ENCODE results near the gene CD164L2.

The CD164L2 gene

DNA sequence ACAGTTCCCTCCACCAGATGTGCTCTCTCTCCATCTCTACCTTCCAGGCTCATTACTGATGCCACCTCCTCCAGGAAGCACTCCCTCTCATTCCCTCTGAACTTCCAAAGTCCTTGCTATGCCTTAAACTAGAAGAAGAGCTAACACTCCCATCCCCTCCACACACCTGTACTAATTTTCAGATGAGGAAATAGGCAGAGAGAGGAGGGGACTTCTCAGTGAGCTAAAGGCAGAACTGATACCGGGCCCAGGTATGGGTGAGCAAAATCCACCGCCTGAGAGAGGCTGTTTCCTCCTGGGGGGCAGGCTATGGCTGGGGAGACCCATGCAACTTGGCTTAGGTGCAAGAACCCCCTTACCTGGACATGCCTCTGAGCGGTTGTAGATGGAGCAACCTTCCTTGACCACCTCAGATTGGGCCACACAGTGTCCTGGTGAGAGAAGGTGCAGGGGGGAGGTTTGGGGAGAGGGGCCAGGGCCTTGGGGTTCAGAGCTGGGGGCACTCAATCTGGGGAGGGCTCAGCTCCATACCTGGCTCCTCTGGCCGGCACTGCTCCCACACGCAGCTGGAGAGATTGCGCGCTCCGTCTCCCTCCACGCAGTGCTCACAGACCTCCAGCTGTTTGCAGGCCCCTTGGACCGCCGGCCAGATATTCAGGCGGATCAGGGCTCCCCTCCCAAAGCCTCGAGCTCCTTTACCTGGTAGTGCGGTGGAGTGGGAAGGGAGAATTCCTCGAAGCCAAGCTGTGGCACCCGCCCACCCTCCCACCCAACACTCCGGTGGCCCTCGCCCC lies 967 bp downstream of the CD164L2 start:
- DNase-seq: no peak

DNA sequence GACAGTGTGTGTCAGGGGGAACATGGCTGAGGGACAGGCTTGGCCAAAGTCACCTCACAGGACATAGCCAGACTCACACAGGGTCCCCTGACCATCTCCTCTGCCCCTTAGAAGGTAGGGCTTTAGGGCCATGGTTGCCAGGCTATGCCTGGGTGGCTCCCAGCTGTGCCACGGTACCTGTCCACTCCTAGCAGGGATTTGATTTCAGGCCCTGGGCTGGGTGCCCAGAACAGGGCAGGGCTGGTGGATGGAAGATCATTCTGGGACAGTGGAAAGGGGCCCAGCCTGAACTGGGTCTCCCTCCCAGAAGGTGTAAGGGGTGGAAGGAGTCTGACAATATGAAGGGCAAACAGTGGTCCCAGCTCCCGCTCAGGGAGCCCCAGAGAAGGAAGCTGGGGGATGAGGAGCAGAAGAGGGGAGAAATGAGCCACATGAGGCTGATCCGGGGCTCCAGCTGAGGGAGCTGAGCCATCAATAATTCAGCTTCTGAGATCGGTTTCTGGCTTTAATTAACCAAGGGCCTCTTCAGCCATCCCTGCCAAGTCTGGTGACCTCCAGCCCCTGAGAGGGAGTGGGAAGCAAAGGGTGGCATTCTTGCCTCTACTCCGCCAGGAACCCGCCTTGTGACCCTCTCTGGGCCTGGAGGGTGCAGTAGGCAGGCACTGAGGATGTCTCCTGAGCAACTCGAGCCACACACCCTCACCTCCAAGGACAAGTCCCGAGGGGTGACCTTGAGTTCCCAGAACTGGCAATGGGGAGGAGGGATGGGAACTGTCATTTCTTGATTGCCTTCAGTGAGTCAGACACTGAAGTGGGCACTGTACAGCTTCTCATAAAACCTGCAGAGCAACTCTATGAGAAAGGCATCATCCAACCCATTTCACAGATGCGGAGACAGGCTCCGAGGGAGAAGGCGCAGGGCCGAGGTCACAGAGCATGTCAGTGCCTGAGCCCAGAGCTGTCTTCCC lies 2.1 kb downstream of the CD164L2 start:
- DNase-seq: no peak

DNA sequence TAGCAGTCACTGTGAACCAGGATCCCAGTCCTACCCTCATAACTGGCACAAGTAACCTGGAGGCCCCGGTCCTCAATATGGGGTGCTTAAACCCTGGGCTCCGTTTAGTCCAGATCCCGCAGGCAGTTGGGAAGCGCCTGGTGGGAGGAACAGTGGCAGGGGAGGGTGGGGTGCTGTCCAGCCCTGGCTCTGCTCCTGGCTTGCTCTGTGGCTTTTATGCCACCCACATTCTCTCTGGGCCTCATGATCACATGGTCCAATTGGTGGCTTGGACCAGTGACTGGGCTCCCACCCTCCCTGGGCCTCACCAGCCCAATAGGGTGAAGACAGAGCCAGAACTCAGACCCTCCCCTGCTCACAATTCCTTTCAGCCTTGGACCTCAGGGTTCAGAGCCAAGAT lies 2.9 kb downstream of the CD164L2 start:
- no peak for DNase-seq

DNA sequence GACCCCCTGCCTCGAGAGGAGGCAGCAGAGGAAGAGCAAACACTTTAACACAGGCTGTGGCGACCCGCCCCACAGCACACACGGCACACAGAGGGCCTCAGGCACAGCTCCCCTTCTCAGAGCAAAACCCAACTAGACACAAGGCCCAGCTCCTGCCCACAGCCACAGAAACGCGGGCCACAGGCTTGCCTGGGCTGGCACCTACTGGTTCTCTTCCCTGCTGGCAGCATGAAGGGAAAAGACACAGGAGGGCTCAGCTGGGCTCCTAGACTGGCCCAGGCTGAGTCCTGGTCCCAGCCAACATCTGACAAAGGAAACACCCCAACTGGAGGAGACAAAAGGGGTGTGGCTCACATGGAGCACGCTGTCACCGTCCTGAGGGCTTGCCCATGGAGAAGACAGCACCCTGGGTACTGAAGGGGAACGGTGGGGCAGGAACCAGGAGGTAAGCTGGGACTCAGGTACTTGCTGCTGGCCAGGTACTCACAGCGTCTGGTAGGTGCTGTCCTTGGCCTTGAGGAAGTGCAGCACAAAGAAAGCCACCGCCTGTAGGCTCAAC lies 3.5 kb downstream of the CD164L2 start:
- no peak for DNase-seq

DNA sequence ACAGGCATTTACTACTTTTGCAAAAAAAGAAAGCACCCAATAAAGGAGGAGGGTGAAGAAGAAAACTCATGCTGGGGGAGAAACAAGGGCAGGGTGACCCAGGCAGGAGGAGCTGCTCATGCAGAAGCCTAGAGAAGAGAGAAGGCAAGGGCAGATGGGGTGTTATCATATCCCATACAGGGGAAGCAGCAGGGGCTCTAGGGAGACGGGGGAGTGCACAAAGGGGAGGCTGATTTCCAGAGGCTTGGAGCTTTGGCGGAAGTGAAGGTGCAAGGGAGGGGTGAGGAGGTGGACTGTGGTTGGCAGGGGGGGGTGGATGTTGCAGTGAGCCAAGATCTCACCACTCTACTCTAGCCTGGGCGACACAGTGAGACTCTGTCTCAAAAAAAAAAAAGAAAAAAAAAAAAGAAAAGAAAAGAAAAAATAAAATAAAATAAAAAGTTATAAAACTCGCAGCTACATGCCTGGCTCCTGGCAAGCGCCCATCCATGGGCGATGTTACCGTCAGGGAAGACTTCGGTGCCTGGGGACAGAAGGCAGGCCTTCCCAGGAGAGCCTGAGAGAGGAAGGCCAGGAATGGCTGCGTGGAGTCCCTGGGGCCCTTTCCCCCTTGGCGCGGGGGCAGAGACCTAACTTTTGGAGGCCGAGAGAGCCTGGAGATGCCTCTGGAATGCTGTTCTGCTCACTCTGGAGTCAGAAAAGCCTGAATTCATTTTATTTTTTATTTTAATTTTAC lies 5.2 kb downstream of the CD164L2 start:
- DNase-seq: no peak

DNA sequence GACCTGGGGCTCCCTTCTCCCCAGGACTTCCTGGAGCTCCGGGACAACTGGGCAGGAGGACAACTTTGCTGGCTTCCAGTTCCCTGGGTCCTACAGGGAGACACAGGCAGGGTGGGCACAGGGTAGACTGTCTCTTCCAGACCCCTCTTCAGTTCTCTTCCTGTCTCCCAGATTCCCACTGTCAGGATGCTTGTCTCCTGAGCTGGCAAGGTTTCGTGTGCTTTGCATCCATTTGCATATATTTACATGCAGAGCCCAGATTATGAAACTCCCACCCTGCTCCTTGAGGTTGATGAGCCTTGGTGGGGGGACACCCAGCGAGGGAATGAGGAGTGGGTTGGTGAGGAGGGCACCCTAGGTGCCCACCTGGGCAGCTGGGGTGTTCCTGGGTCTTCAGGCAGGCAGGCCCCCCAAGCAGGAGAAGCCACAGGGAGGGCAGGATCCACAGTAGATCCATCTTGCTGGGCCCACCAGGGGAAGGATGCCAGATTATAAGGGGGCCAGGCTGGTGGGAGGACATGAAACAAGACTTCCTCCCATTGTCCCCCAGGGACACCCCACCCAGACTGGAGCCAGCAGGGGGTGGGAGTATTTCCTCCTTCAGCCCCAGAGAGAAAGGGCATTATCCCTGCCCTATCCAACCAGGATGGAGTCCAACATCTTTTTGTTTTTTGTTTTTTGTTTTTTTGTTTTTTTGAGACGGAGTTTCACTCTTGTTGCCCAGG lies 8.6 kb downstream of the CD164L2 start, which contains the start of gene FCN3:
FCN3 (minus strand) TSS at position 463 of the 725 bp plus-strand sequence; CDS start at position 457, 6 bp downstream.
- no peak for DNase-seq

DNA sequence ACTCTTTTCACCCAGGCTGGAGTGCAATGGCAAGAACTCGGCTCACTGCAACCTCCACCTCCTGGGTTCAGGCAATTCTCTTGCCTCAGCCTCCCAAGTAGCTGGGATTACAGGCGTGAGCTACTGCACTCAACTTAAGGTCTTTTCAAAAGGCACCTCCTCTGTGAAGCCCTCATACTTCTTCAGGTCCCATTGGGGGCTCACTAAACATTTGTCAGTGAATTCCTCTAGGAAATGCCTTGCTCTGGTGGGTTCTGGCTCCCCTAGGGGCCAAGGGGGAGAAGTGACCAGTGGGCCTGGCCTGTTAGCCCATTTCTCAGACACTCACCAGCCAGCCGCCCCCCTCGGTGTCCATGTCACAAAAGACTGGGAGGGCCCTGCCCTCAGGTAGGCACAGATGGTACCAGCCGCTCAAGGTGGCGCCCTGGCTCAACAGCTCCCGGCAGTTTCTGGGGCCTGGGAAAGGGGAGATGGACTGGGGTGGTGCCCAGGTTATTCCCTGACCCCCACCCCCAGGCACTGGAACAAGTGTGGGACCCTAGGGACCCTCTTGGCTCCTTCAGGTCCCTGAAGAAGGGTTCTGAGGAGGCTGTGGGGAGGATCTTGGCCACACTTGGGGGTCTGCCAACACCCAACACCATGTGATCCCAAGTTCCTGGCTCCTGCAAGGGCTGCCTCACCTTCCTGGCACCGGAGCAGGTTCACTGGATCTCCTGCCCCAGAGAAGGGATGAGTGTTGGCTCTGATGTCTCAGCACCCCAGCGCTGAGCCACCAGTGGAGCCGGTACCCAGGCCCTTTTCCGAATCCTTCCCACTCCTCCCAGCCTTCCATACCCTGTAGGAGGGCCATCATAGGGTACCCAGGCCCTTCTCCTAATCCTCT lies 10.1 kb downstream of the CD164L2 start:
- no peak for DNase-seq

DNA sequence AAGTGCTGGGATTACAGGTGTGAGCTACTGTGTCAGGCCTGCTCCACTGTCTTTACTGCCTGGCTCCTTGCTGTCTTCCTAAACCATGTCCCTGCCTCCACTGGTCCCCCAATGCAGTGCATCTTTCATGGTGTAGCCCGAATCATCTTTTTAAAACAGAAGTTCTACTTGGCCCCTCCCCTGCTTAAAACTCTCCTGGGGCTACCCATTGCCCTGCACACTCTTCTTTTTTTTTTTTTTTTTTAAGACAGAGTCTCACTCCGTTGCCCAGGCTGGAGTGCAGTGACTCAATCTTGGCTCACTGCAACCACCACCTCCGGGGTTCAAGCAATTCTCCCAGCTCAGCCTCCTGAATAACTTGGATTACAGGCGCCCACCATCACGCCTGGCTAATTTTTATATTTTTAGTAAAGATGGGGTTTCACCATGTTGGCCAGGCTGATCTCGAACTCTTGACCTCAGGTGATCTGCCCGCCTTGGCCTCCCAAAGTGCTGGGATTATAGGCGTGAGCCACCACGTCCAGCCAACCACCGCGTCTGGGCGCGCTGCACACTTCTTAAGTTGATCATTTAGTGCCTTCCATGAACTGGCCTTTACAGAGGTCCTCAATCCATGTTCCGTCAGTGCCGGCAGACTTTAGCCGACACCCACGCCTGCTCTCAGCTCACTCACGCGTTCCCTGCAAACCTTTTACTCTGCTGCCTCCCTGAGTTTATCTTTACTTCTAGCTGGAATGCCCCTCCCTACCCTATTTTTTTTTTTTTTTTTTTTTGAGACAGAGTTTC lies 10.9 kb downstream of the CD164L2 start:
- no peak for DNase-seq

DNA sequence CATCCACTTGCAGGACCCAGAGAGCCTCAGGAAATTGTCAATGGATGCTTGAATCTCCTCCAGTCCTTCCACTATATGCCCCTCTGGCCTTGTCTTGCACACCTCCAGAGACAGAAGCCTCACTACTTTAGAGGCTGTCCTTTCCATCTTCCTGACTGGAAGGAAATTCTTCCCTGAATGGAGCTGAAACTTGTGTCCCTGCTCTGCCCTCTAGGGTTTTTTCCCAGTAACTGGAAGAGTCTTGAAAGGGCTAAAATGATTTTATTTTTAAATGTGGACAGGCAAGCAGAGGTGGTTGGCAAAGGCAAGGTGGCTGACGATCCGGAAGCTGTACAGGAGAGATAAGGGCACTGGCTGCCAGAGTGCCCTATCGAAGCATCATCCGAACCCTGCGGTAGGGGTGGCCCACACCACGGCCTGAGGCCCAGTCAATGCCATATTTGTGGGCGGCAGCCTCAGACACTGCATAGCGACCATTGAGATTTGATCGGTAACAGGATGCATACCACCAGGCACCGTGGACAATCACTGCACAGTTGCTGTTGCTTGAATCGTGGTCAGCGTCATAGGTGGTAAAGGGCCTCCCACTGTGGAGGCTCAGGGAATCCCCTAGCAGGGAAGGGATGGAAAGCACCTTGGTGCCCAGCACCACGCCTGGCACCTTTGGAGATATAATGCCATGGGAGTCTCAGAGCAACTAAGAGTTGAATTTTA lies 14.1 kb downstream of the CD164L2 start:
- no peak for DNase-seq

DNA sequence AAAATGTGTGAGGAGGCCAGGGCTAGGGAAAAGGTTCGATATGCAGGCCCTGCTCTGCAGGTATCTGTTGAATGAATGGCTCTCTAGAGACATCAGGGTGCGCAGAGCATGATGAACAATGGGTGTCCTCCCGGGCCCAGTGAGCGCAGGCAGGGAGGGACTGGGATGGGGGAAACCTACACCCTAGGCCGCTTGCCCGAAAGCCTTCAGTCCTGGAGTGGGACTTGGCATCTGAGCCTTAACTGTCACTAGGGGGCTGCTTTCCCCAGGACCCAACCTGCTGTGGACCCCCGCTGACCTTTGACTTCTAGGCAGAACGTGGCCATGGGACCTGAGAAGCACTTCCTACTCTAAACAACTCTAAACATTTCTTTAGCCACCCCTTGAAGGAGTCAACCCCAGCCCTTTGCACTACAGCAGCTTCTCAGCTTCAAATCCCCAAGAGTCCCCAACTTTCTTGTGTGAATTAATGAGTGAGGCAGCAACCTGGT lies 15.9 kb downstream of the CD164L2 start:
- no peak for DNase-seq

DNA sequence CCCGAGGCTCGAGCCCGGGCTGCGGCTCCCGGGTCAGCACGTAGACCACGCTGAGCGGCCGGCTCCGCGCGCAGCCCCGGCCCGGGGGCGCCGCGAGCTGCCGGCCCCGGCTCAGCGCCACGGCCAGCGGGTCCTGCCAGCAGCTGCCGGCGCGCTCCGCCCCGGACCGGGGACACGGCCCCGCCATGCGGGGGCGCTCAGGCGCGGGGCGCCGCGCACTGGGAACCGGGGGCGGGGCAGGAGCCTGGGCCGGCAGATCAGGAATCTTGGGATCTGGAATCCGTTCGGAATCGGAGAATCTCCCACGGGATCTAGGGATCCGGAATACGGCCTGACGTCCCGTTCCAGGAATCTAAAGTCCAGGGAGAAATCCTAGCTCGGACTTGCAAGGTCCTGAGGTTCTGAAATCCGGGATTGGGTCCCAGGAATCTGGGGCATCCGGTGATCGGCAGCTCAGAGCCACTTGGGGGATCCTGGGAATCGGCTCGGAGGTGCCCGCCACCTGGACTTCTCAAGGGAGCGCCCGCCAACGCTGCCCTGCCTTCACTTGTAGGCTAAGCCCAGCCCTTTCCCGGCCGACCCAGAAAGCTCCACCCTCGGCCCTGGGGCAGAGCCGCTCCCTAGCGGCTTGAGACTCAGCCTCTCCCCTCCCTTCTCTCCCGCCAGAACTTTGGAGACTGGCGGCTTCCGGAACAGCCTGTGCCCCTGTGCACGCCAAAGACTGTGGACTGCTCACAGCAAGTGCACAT lies 16.5 kb downstream of the CD164L2 start, which contains the start of gene MAP3K6:
MAP3K6 (minus strand) TSS at position 551 of the 749 bp plus-strand sequence; CDS start at position 187, 364 bp downstream.
- no peak for DNase-seq

DNA sequence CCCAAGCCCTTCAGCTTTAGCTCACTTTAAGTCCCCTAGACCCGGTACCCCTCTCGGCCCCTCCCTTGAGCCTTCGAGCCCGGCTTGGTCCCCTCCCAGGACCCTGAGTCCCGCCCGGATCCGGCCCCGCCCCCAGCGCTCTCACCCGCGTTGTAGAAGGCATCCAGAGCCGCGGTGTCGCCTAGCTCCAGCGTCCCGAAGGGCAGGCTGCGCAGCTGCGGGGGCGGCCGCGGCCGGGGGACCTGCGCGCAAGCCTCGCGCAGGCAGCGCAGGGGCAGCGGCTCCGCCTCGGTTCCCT lies 17.1 kb downstream of the CD164L2 start:
- DNase-seq: peak; percentile 72

DNA sequence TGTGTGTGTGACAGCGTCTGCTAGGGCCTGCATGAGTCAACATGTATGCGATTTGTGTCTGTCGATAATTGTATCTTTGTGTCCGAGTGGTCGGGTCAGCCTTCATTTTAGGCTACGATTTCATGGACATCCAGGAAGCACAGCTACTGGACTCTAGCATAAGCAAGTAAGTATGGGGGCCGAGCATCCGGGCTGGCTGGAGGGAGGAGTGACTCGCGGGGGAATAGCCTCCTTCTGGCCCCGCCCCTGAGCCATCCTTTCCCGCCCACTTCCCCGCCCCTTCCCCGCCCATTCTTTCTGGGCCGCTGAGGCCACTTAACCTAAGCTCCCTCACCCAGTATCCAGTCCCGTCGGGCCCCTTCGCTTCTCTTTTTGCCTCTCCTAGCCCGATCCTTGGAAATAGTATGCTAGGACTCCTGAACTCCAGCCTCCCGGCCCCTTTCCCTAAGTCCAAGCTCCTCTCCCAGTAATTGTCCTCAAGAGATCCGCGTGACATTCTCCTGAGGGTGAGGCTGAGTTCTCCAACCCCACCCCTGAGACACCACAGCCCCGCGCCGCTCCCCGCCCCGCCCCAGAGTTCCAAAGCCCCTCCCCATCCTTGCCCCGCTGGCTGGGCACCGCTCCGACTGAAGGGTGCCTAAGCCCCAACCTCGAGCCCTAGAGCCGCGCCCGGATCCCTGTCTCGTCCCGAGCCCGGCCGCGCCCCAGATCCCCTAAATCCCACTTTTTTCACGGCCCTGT lies 17.6 kb downstream of the CD164L2 start:
- peak; percentile 84 for DNase-seq

DNA sequence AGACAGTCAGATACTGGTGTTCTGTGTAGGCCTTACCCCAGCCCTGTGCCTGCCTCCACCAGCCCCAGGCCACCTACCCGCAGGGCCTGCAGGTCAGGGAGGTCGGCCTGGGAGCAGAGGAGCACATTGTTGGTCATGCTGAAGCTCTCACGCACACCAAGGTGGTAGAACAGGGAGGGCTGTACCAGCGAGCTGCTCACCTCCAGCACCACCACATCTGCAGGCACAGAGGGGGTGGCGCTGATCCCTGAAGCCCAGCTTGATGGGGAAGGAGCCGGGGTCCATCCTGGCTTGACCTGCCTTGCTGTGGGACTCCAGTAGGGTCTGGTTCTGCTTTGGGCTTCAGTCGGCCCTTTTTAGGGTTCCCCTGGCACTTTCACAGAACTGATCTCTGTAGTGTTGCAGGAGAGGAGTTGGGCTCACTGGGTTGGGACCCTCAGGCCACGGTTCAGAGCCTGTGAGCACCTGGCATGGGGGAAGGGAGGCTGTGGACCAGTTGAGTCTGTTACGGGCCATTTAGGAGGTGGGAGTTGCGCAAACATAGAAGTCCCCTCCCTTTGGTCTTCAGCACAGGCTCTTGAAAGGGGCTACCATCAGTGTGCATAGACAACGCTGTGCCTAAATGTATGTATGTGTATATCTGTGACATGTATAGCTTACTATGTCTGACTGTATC lies 18.3 kb downstream of the CD164L2 start:
- DNase-seq: no peak

DNA sequence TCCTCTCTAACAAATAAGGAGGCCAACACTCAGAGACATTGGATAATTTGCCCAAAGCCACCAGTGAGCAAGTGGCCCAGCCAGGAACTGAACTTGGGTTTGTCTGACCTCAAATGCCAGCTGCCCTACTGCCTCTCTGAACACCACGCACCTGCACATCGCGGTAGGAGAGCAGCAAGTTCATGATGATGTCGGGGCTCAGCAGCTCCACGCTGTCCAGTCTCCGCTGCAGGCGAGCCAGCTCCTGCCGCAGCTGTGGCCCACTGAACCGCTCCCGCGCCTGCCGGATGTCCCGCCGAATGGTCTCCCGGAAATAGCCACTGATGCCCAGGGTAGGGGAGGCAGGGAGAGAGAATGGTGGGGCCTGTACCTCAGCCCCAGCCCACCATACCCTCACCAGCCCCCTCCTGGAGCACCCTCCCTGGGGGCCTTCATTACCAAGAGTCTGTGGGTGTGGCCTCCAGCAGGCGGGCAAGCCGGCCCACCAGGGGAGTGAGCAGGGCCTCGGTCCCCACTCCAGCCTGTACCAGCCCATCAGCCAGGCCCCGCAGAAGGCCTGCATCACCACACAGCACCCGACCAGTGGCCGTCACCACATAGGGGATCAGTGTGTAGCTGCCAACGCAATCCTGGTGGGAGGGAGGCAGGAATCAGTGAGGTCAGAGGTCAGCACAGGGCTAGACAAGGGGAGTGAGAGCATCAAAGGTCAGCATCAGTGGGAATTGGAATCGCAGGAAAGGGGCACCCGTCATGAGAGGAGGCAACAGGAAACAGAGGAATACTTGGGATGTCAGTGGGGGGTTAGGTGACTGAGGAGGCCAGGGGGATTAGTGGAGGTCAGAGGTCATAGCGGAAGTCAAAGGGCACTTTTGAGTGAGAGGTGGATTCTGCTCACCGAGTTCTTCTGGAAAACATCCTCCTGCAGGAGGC lies 19.1 kb downstream of the CD164L2 start:
- no peak for DNase-seq

DNA sequence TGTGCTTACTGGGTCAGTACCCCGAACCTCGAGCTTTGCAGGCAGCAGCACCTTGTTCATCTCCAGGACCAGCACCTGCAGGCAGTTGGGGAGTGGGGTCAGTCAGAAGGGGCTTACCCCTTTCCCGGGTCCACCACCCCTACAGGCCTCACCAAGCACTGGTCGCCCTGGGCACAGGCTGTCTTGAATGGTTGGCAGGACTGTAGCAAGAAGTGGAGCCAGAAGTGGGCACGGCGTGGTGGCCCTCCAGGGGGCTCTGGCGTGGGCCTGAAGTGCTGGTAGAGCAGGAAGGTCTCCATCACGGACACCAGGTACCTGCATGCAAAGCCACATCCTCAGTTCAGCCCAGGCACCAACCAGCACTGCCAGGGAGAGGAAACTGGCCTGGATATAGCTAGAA lies 21.6 kb downstream of the CD164L2 start:
- DNase-seq: no peak
